CD4-positive, alpha-beta T cell treated with Interleukin-1 beta for 1 hour (primary cell): ENCODE results near the gene DUSP22.
"Not testable (repeated sequence)": the region's sequence is repeated elsewhere in the genome, so short reads cannot be mapped to it uniquely, and the experiment has no call there.

Experiments
- DNase-seq, 2 donors: peaks; one replicate each; pipeline ENCODE4 v3.0.0-alpha.2; 2020 to 2022

Gene DUSP22

GRCh38 chr6:280775-281468, 11.4 kb upstream of the DUSP22 start:
- no peak for DNase-seq

- DNase-seq: no peak
Measured at GRCh38 chr6:281469-282103, 10.7 kb upstream of the DUSP22 start.

- DNase-seq: no peak
Measured at GRCh38 chr6:282177-282866, 10.0 kb upstream of the DUSP22 start.

GRCh38 chr6:282867-283416, 9.3 kb upstream of the DUSP22 start:
- DNase-seq: no peak

- no peak for DNase-seq
Measured at GRCh38 chr6:284486-284885, 7.8 kb upstream of the DUSP22 start.

GRCh38 chr6:285030-285771, 7.1 kb upstream of the DUSP22 start:
- DNase-seq: no peak

- DNase-seq: not testable (repeated sequence)
Measured at GRCh38 chr6:285902-286301, 6.4 kb upstream of the DUSP22 start.

GRCh38 chr6:286681-287488, 5.4 kb upstream of the DUSP22 start:
- no peak for DNase-seq

GRCh38 chr6:287489-287860, 4.8 kb upstream of the DUSP22 start:
- no peak for DNase-seq

- no peak for DNase-seq
Measured at GRCh38 chr6:288866-289265, 3.4 kb upstream of the DUSP22 start.

- DNase-seq: no peak
Measured at GRCh38 chr6:290111-290922, 2.0 kb upstream of the DUSP22 start.

GRCh38 chr6:291204-291696, 1.0 kb upstream of the DUSP22 start:
- DNase-seq: no peak

GRCh38 chr6:292506-293192, 362 bp downstream of the DUSP22 start:
- DNase-seq: peak; percentile 83 to 88

GRCh38 chr6:293193-294174, 1.2 kb downstream of the DUSP22 start:
- peak; percentile 38 to 54 for DNase-seq

GRCh38 chr6:294656-295565, 2.6 kb downstream of the DUSP22 start:
- DNase-seq: no peak

- no peak for DNase-seq
Measured at GRCh38 chr6:296151-297122, 4.2 kb downstream of the DUSP22 start.
